ENCODE data around the gene RXRB. TPM values are rescaled to one million over a fixed set of nuclear protein-coding genes. Genes with fewer than 3 reads are reported as not detected.

The RXRB gene
- total and polyA plus RNA-seq, 10 of the 15 experiments (the other 5 are each of a cell fraction or from before 2014, with no cell fraction given), result 0.71 to 35.0 (median 20.4) TPM

DNA sequence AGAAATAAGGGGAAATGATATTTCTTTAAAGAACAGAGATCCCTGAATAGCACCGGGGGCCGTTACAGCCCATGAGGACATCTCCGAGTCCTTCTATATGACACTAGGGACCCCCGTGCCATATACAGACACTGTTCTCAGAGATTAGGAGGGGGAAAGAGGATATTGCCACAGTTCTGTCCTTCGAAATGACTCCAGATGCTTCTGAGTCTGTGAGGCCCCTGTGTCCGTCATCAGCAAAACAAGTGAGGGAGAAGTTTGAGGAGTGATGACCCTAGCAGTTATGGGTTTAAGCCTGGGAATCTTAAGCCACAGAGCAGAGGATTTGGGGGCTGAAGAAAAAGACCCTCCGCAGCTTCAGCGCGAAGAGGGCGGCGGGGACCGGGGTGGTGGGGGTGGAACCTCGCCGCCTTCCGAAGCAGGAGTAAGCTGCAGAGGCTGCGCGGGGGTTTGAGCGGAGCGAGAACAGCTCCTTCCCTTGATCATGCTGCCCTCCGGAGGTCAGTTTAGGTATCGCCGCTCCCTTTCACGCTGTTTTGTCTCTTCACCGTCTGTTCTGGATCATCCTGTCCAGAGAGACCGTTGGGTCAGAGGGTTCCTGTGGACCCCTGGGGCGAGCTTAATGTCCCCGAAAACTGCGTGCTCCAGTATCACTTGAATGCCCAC lies 47.6 kb upstream of the RXRB start:
- DNase-seq (ENCODE audit: low read depth, low spot score) (peak; percentile 67), ATAC-seq (peak; percentile 72), FAIRE-seq (peak; percentile 91)
- BruUV-seq (replicated peaks), result no TSS peak
- POLR2A ChIA-PET, result interaction anchor here (0.5 to 5.2 kb wide), 23 partner anchors 23 to 1347 kb away, joined by 3 to 40 read pairs (median 5); partner anchors contain the start of genes B3GALT4, HLA-DPA1, HLA-DPB1 and PFDN6
- Histone ChIP-seq H3K27ac (ENCODE audit: control insufficient read depth, insufficient read depth) (peak overlapping the region; percentile 51), H3K9me3 (replicated peaks; ENCODE audit: control insufficient read depth, insufficient read depth, low read length) (no peaks in the 10 kb centered on the region), H3K4me1 (ENCODE audit: control insufficient read depth, insufficient read depth, low read length) (peaks cover 10% of the 10 kb centered on the region), H4K20me1 (ENCODE audit: control insufficient read depth, insufficient read depth) (no peaks in the 10 kb centered on the region), H3K4me3 (peak overlapping the region; percentile 78), H3K36me3 (ENCODE audit: control insufficient read depth in 2 of 2, insufficient read depth in 2 of 2, low read length in 1 of 2) (peaks cover 2 to 12% of the 10 kb centered on the region in 2 experiments; a peak in 2 of 4 replicates), H3K27me3 (replicated peaks in 1 of 2; ENCODE audit: control insufficient read depth in 2 of 2, insufficient read depth in 2 of 2, low read length in 1 of 2) (no peaks in the 10 kb centered on the region), H3K4me2 (ENCODE audit: control insufficient read depth, insufficient read depth) (peak overlapping the region; percentile 96), H3K79me2 (ENCODE audit: control insufficient read depth, insufficient read depth, low read length) (peaks cover 13% of the 10 kb centered on the region), H3K9ac (ENCODE audit: control insufficient read depth, insufficient read depth, low read length) (peak overlapping the region; percentile 42; the same call in 1 of the 2 replicates), H2AFZ (ENCODE audit: control insufficient read depth, low read depth, low read length) (peak overlapping the region; percentile 84)
- under 1% methylated on average over 24 of the region's 28 CpGs for WGBS (ENCODE audit: insufficient coverage, insufficient replicate concordance, low lambda C conversion rate, missing lambda C conversion rate)
- SMC1A ChIA-PET (ENCODE audit: uncharacterized antibody, unreplicated experiment), result interaction anchor here (0.7 to 4.2 kb wide), 25 partner anchors 18 to 362 kb away, joined by 3 to 34 read pairs (median 5); partner anchors contain the start of genes HLA-DMA, HLA-DOA, RPS18 and VPS52
- intact Hi-C loops (cut with micrococcal nuclease; ENCODE audit: unreplicated experiment), result loop anchor here (1.0 to 5.0 kb wide), 4 partner anchors 43 to 246 kb away; no protein-coding TSS in a partner anchor
- in situ Hi-C loops (cut with MboI), result loop anchor here (5.0 kb wide), 2 partner anchors 131 to 246 kb away; no protein-coding TSS in a partner anchor
- CTCF ChIA-PET, result interaction anchor here (0.6 to 5.5 kb wide), 58 partner anchors 8 to 524 kb away, joined by 3 to 53 read pairs (median 6); partner anchors contain the start of genes B3GALT4, HLA-DPB1, HSD17B8 and RGL2
- RAD21 ChIA-PET (ENCODE audit: unreplicated experiment), result interaction anchor here (0.5 to 3.5 kb wide), 29 partner anchors 9 to 406 kb away, joined by 3 to 25 read pairs (median 7); partner anchors contain the start of genes HLA-DMA, HLA-DPA1, HLA-DPB1 and HSD17B8
- 0 out of 4 replicates have a peak, but pooled peaks have one; percentile 14 to 17 for TF ChIP-seq BHLHE40 (IDR thresholded peaks at IDR 0.05; ENCODE audit: borderline replicate concordance in 1 of 2, low read depth in 2 of 2, low read length in 1 of 2)
- no peak for TF ChIP-seq BCL11A (IDR thresholded peaks at IDR 0.05; ENCODE audit: low read depth, low read length)
- TF ChIP-seq CHD2 (IDR thresholded peaks at IDR 0.05; ENCODE audit: borderline replicate concordance, low read depth, low read length), result no peak; the same call in 1 of the 2 replicates
- TF ChIP-seq IRF4 (IDR thresholded peaks at IDR 0.05; ENCODE audit: low read depth, low read length), result 0 out of 2 replicates have a peak, but pooled peaks have one; percentile 33
- no peak for TF ChIP-seq ZNF24 (IDR thresholded peaks at IDR 0.05)
- peak; percentile 48 for TF ChIP-seq SKIL (IDR thresholded peaks at IDR 0.05; ENCODE audit: low read depth, poor library complexity, severe bottlenecking)
- TF ChIP-seq CEBPB (IDR thresholded peaks at IDR 0.05; ENCODE audit: borderline replicate concordance in 1 of 2, low read depth in 2 of 2, low read length in 2 of 2), result no peak
- TF ChIP-seq SP1 (IDR thresholded peaks at IDR 0.05; ENCODE audit: low read depth, low read length), result peak; percentile 23
- TF ChIP-seq GATAD2B (conservative IDR thresholded peaks at IDR 0.05; ENCODE audit: low read depth), result no peak
- no peak for TF ChIP-seq TCF7 (IDR thresholded peaks at IDR 0.05; ENCODE audit: borderline replicate concordance)
- TF ChIP-seq SMARCA5 (IDR thresholded peaks at IDR 0.05), result peak; percentile 81; the same call in 1 of the 2 replicates
- TF ChIP-seq SREBF2 (IDR thresholded peaks at IDR 0.05; ENCODE audit: low read length), result no peak
- TF ChIP-seq TARDBP (IDR thresholded peaks at IDR 0.05; ENCODE audit: borderline replicate concordance), result 0 out of 2 replicates have a peak, but pooled peaks have one; percentile 47
- TF ChIP-seq RELA (IDR thresholded peaks at IDR 0.05; ENCODE audit: borderline replicate concordance, partially characterized antibody), result peak; percentile 33
- TF ChIP-seq POU2F2 (IDR thresholded peaks at IDR 0.05; ENCODE audit: borderline replicate concordance, low read depth, low read length), result peak; percentile 46; the same call in 1 of the 3 replicates
- TF ChIP-seq NRF1 (conservative IDR thresholded peaks at IDR 0.05; ENCODE audit: low read depth, low read length), result peak; percentile 27; the same call in 1 of the 2 replicates
- TF ChIP-seq CTCF (IDR thresholded peaks at IDR 0.05 in 2 of 3, conservative IDR thresholded peaks at IDR 0.05 in 1 of 3; ENCODE audit: control insufficient read depth in 2 of 3, extremely low read depth in 1 of 3, insufficient read depth in 1 of 3, low read depth in 3 of 3, low read length in 3 of 3), result peak; percentile 91 to 94 (median 92)
- TF ChIP-seq NBN (IDR thresholded peaks at IDR 0.05), result peak; percentile 45; the same call in 1 of the 2 replicates
- peak; percentile 79 for TF ChIP-seq SMC3 (IDR thresholded peaks at IDR 0.05; ENCODE audit: borderline replicate concordance, low read length)

Data from GM12878 (cell line).